Activated CD4-positive, CD25-positive, alpha-beta regulatory T cell (primary cell): ENCODE data around the gene UBE2I.
A peak's percentile ranks its signal among the peaks of the same experiment; 100 is the strongest.

ENCODE experiments used
- DNase-seq, 4 experiments: peaks; one replicate each; lab custom pipeline; 2025; lab: John Stamatoyannopoulos, UW

Gene UBE2I

GRCh38 chr16:1330260-1330914 lies 21.0 kb downstream of the UBE2I start:
- no peak for DNase-seq

- no peak for DNase-seq
Measured at GRCh38 chr16:1330931-1331711, 21.7 kb downstream of the UBE2I start.

GRCh38 chr16:1331712-1332617 lies 22.5 kb downstream of the UBE2I start:
- DNase-seq, result no peak

- DNase-seq, result no peak
Measured at GRCh38 chr16:1332618-1333148, 23.2 kb downstream of the UBE2I start.

GRCh38 chr16:1333149-1333812 lies 23.8 kb downstream of the UBE2I start, which contains the start of gene BAIAP3:
Gene BAIAP3, plus strand, starts transcription at chr16:1333645. Its CDS starts 4,905 bp downstream, at chr16:1338550.
- peak in 2 of 4 experiments; percentile 19 to 24 for DNase-seq

- DNase-seq, result no peak
Measured at GRCh38 chr16:1333854-1334700, 24.6 kb downstream of the UBE2I start.

- DNase-seq, result no peak
Measured at GRCh38 chr16:1334739-1335138, 25.3 kb downstream of the UBE2I start.

GRCh38 chr16:1335211-1335971 lies 26.0 kb downstream of the UBE2I start:
- no peak for DNase-seq

GRCh38 chr16:1335996-1336395 lies 26.6 kb downstream of the UBE2I start:
- no peak for DNase-seq

GRCh38 chr16:1336619-1337018 lies 27.2 kb downstream of the UBE2I start:
- DNase-seq, result no peak

- DNase-seq, result no peak
Measured at GRCh38 chr16:1337486-1337885, 28.1 kb downstream of the UBE2I start.

- DNase-seq, result peak in 1 of 4 experiments; percentile 26
Measured at GRCh38 chr16:1338119-1338730, 28.8 kb downstream of the UBE2I start.

- DNase-seq, result no peak
Measured at GRCh38 chr16:1338855-1339675, 29.6 kb downstream of the UBE2I start.

- DNase-seq, result no peak
Measured at GRCh38 chr16:1340730-1341494, 31.5 kb downstream of the UBE2I start.

- no peak for DNase-seq
Measured at GRCh38 chr16:1341495-1342420, 32.3 kb downstream of the UBE2I start.
